GM21737 (cell line): ENCODE data around the gene STEEP1.
"Not testable (repeated sequence)": the region's sequence is repeated elsewhere in the genome, so short reads cannot be mapped to it uniquely, and the experiment has no call there.

Source experiments
- ATAC-seq: cut with Tn5 transposase; IDR thresholded peaks from one replicate; pipeline ENCODE4 v1.9.1; 2021; ENCODE audit warnings: mild to moderate bottlenecking, moderate library complexity; ENCODE audit not compliant: unreplicated experiment

The STEEP1 gene

DNA sequence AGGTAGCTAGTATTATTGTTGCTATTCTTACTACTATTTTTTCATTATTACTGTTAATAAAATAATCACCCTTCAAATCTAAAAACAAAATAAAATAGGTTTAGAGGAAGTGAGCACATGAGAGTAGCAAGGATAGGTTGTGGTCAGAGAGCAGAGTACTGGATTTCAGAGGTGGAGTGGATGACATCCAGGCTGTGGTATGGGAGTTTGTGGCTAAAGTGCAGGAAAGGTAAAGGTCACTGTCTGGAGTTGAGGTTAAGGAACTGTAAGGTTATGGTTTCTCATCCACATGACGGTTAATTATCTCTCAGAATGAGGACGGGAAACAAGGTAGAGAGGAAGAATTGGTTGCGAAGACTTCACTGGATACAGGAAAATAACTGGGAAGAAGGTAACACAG is 27.7 kb downstream of the STEEP1 start:
- ATAC-seq: no peak

DNA sequence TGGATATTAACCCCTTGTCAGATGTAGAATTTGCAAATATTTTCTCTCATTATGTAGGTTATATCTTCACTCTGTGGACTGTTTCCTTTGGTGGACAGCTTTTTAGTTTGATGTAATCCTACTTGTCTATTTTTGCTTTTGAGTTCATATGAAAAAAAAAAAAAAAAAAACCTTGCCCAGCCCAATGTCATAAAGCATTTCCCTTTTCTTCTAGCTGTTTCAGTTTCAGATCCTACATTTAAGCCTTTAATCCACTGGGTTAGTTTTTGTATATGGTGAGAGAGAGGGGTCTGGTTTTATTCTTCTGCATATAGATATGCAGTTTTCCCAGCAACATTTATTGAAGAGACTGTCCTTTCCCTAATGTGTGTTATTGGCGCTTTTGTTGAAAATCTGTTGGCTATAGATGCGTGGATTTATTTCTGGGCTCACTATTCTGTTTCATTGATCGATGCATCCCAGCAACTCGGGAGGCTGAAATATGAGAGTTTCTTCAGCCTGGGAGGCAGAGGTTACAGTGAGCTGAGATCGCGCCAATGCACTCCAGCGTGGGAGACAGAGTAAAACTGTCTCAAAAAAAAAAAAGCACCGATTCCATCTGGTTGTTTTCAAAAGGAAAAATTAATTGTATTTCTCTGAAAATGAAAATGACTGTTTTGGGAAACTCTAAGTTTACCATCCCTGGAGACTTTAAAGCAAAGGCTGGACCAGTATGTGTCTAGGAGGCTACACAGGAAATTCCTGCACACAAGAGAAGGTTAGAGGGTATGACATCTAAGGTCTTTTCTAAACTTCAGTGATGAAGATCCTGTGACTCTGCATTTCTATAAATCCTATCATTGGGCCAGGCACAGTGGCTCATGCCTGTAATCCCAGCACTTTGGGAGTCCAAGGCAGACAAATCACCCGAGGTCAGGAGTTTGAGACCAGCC is 35.6 kb downstream of the STEEP1 start:
- ATAC-seq: no peak

DNA sequence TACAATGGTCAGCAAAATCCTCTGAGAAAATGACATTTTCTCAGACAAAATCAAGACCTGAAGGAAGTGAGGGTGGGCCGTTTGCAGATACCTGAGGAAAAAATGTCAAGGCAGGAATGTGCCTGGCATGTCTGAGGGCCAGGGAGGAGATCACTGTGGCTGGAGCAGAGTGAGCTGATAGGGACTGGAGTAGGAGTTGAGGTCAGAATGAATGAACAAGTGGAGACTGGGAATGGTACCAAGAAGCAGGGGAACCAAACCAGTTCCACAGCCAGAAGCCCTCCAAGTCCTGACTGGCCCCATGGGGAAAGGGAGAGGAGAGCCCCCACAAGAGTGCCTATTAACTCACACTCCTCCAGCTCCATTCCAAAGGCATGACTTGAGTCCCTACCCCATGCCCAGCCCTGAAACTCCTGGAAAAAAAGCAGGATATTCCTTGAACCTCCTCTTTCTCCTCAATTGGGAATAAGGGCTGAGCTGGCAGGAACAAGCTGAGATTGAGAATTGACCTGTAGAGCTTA is 41.5 kb downstream of the STEEP1 start:
- ATAC-seq: no peak

DNA sequence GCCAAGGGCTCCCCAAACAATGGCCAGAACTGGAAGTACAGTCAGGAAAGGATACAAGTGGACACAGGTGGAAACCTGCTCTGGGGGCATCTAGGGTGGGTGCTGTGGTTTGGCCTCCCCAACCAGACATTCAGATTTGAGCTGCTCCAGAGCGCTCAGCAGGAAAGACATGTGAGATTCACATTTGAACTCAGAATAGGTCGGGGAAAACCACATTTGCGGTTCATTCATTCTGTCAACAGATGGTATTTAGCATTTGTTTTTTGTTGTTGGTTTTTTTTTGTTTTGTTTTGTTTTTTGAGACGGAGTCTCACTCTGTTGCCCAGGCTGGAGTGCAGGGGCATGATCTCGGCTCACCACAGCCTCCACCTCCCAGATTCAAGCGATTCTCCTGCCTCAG is 44.0 kb downstream of the STEEP1 start:
- no peak for ATAC-seq

DNA sequence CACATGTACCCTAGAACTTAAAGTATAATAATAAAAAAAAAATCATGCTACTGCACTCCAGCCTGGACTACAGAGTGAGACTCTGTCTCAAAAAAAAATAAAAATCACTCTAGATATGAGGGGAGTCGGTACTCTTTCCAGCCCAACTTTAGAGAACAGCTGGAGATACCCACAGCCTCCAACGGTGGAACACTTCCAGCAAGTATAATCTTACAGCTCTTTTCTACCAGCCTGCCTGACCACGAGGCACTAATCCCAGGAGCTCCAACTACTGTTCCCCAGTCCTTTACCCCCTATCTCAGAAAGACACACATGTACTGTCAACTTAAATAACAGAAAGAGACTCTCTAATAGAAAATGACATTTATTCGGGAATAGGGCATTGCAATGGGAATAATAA is 46.8 kb downstream of the STEEP1 start:
- ATAC-seq: no peak

DNA sequence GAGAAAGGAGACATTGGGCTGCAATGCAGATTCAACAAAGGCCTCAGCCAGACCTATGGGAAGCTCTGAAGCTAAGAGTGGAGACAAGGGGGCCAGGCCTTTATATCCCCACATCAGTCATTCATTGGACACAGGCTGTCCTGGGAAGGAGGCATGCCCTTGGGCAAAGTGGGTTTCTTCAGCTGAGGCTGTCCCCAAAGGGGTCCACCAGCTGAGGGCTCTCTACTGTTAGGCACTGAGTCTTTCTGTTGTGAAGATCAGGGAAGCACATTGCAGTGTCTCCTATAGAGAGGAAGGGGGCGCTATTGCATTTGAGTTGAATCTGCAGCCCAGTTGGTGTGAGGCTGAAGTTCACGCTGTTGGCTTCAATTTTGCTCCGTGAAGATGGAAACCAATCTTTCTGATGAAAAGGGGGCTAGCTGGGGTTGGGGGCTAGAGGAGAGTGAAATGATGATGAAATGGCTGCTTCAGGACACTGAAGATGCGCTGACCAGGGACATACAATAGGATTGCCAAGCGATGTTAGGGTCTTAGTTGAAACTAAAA is 49.0 kb downstream of the STEEP1 start:
- peak; percentile 83 for ATAC-seq

DNA sequence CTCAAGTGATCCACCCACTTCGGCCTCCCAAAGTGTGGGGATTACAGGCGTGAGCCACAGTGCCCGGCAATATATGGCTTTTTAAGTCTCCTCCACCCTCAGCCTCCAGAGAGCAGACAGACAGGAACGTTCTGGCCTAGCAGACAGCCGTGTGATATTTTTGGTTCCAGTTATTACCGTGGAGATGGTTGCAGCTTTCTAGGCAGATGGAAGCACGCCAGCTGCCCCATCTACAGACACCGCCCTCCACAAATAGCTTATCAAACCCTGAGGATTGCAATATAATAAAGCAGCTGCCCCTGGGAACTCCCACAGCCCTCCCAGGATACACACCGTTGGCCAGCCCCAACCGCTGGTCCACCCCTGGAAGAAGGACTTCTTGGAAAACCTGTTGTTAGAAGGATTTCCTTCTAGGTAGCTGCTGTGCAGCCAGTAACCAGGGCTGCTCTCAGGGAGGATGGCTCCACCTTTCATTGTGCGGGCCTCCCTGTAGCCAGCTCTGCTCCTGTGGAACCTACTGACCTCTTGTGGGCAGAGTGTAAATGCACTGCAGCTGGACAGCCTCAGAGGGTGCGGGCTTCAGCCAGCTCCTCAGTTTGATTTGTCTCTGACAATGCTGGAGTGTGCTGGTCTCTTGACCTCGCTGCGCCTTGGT is 52.9 kb downstream of the STEEP1 start:
- ATAC-seq: no peak

DNA sequence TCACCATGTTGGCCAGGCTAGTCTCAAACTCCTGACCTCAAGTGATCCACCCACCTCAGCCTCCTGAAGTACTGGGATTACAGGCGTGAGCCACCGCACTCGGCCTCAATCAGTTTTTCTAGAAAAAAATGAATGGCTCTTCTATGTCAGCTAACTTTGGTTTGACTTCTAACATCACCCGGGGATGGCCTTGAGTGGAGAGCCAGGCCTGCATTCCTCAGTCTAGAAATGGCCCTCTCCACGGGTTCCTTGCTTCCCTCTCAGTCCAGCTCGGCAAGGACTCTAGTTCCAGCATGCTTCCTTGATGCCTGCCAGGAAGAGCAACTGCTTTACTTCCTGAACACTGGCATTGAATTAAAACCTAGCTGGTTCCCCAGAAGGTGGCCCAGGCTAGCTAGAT is 58.0 kb downstream of the STEEP1 start:
- no peak for ATAC-seq

DNA sequence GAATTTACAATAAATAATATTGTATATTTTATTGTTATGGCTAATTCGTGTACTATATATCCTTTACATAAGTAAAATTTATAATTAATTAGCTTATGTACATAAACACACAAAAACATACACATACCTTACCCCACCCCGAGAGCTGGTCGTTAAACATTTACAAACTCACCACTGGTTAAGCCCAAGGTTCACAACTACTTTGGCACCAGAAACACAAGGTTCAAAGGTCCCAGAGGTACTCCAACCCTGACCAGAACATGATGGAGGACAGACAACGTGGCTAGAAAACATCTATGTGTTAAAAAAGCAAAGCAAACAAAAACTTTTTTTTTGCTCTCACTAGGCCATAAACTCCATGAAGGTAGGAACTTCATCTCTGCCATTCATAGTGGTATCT is 59.3 kb downstream of the STEEP1 start:
- ATAC-seq: no peak

DNA sequence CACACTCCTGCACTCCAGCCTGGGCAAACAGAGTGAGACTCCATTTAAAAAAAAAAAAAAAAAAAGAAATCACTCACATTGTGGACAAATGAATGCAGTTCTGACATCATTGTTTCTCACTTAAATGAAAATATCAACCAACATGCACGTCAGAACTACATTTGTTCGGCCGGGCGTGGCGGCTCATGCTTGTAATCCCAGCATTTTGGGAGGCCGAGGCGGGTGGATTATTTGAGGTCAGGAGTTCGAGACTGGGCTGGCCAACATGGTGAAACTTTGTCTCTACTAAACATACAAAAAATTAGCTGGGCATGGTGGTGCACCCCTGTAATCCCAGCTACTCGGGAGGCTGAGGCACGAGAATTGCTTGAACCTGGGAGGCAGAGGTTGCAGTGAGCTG is 60.1 kb downstream of the STEEP1 start:
- ATAC-seq: not testable (repeated sequence)

DNA sequence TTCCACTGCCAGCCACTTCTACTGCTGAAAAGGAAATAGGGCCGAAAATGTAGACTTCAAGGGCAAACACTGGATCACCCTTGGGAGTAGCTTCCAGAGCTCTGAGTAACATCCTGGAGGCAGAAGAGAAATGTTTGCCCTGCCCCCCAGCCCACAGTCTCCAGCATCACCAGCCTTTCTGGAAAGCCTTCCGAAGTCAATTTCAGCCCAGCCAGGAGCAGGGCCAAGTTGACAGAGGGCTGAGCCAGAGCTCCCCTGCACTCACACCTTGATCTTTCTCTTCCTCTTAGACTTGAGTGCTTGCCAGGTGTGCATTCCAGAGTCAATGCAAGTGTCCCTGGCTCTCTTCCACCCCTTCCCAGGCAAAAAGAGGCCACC is 61.7 kb downstream of the STEEP1 start:
- no peak for ATAC-seq

DNA sequence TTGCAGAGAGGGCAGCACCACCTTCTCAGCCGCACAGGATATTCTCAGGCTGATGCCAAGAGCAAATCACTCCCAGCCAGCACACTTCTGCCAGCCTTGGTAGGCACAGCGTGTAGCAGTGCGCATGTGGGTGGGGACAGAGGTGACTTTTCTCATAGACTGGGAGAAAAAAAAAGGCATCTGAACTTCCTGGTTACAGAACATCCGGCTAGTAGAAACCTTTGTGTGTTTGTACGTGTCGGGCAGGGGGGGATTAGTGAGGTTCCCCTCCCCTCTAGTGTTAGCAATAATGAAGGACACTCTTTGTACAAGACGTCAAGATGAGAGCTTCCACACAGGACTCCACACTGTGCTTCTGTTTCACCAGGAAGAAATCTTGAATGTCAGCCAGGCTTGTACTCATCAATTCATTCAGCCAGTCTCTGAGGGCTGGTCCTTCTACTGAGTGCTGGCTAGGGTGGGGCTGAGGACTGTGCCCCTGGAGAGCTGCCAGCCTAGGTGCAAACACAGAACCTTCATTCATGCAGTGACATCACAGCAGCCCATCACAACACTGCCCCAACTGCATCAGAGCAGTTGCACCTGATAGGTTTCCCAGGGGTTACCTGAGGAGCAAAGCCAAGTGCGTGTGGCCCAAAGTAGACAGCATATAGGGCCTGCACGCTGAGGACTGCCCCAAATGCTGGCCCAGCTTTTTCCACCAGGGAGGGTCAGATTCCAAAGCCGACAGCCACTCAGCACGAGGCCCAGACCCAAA is 62.3 kb downstream of the STEEP1 start:
- no peak for ATAC-seq

DNA sequence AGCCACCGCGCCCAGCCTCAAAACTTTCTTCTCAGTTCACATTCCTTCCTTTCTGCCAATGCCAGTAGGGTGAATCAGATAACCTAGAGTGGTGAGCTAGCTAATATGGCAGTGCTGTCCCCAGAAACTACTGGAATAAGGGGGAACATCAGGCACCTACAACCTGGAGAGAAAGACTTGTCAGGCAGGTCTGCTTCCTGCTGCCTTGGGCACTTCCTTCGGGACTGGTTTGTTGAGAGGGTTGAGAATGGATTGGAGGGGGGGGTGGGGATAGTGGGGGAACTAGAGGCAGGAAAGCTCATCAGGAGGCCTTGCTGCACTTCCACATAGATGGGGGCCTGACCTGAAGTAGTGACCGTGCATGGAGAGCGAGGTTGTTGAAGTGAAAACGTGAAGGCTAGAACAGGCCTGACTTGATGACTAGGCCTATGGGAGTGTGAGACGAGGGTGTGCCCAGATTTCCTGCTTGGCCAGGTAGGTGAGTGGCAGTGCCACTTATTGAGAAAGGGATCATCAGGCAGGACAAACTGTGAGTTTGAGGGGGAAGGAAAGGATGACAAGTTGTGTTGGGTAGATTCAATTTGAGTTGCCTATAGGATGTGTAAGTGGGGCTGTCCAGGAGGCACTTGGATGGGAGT is 63.6 kb downstream of the STEEP1 start:
- ATAC-seq: no peak

DNA sequence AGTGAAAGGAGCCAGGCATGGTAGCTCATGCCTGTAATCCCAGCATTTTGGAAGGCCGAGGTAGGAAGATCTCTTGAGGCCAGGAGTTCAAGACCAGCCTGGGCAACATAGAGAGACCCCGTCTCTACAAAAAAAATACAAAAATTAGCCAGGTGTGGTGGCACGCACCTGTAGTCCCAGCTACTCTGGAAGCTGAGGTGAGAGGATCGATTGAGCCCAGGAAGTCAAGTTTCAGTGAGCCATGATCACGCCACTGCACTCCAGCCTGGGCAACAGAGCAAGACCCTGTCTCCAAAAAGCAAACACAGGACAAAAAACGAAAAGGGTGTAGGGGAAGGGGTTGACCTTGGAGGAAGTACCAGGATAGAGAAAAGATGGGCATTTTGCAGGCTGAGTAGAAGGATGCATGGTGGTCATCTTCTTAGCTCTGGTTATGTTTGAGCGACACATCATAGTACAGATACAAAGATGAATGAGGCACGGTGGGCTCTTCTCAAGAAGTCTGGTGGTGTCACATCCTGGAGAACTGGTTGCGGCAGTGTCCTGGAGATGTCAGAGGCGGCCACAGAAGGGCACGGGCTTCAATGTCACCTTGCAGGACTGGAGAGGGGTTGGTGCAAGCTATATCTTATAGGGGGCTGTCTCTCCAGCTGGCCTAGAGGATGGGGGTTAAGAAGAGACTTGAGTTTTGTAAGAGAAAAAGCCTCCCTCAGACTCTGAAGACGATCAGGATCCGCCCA is 65.0 kb downstream of the STEEP1 start:
- ATAC-seq: no peak

DNA sequence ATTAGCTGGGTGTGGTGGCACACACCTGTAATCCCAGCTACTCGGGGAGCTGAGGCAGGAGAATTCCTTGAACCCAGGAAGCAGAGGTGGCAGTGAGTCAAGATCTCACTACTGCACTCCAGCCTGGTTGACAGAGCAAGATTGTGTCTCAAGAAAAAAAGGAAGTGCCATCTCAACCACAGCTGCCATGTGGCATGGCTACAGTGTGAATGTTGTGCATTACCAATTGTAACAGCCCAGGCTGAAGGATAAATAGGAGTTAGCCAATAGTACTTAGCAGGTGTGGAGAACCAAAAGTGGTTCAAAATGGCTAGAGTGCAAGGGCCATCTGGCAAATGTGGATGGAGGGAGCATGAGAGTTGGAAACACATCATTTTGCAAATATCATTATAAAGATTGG is 68.0 kb downstream of the STEEP1 start:
- no peak for ATAC-seq

DNA sequence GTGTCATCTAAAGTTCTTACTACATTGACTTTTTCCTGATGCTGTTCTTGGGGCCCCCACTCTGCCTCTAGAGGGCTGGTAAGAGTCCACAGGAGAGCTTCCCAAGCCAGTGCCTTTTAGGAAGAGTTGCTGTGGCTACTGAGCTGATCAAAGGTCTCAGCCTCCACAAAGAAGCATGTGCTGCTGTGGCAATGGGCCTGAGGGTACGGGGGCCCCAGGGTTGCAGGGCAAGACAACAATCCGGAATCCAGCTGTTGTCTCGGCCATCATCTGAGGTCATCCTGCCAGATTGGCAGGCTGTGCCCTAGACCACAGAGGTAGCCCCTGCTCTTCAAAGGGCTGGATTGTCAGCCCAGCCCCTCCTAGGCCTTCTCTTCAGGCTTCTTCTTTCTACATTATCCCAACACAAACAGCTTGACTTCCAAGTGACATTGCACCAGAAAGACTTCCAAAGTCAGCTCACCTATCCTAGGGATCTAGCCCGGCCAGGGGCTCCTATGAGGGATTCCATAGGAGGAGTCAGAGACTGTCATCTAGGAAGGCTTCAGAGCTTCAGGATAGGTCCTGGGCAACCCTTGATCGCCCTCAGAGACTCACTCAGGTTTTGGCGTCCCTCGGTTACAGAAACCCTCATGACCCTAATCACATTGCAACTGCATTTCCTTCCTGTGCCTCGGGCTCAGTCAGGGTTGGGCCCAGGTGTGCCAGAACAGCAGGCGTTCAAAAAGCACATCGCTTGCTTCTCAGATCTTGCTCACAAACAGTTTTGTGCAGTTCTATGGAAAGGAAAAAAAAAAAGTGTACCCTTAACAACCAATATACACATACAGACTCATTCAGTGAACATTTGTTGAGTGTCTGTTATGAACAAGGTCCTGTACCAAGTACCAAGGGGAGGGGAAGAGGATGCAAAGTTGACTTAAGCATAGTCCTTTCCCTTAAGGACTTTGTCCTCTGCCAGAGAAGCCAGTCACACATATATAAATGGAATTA is 69.2 kb downstream of the STEEP1 start:
- ATAC-seq: no peak

DNA sequence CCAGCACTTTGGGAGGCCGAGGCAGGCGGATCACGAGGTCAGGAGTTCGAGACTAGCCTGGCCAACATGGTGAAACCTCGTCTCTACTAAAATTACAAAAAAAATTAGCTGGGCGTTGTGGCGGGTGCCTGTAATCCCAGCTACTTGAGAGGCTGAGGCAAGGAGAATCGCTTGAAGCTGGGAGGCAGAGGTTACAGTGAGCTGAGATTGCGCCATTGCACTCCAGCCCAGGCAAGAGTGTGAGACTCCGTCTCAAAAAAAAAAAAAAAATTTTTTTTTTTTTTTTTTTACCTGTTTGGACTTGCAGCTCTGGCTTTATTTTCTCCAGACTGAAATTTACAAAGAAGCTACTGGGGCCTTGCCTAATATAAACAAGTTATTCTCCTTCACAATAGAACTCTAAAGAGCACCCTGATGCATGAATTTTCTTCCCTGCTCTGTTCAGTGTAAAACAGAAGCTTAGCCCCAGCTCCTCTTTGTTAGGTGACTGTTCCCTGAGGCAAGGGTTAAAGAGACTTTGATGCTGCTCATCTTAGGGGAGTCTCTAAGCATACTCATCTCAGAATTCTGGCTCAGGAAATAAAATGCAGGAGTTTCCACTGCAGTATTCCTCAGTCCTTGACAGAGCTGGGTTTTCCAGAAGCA is 71.2 kb downstream of the STEEP1 start:
- not testable (repeated sequence) for ATAC-seq

DNA sequence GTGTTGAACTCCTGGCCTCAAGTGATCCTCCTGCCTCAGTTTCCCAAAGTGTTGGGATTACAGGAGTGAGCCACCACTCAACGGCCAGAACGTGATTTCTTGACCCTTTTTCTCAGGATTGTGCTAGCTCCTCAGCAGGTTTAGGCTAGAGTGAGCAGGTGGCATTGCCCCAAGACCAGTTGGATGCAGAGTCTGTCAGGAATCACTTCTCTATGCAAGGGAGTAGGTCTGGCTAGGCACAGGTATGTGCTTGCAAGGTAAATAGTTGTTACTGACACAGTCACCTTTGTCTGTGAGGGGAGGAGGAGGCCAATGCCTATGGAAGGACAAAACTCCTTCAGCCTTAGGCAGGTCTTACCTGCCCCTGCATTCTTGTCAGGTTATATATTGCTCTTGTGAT is 72.7 kb downstream of the STEEP1 start:
- no peak for ATAC-seq
